ENCODE results near the gene PSMD2.
A peak's percentile ranks its signal among the peaks of the same experiment; 100 is the strongest.

PSMD2 gene

GRCh38 chr3:184323696-184324095, 24.7 kb downstream of the PSMD2 start:
- no peak for TF ChIP-seq CTCF (IDR thresholded peaks at IDR 0.05; ENCODE audit: borderline replicate concordance, control extremely low read depth, extremely low read depth, insufficient read depth, missing control alignments)
- peak; percentile 18 for DNase-seq (ENCODE audit: low spot score)
- in situ Hi-C loops (cut with MboI; ENCODE audit: low sequenced_read_pairs, unreplicated experiment), result no loop called here

GRCh38 chr3:184325269-184325668, 26.2 kb downstream of the PSMD2 start:
- no peak for DNase-seq (ENCODE audit: low spot score)
- in situ Hi-C loops (cut with MboI; ENCODE audit: low sequenced_read_pairs, unreplicated experiment), result no loop called here
- TF ChIP-seq CTCF (IDR thresholded peaks at IDR 0.05; ENCODE audit: borderline replicate concordance, control extremely low read depth, extremely low read depth, insufficient read depth, missing control alignments), result no peak

GRCh38 chr3:184325715-184326369, 26.8 kb downstream of the PSMD2 start:
- DNase-seq (ENCODE audit: low spot score), result no peak
- no peak for TF ChIP-seq CTCF (IDR thresholded peaks at IDR 0.05; ENCODE audit: borderline replicate concordance, control extremely low read depth, extremely low read depth, insufficient read depth, missing control alignments)
- in situ Hi-C loops (cut with MboI; ENCODE audit: low sequenced_read_pairs, unreplicated experiment), result no loop called here

GRCh38 chr3:184327171-184327570, 28.1 kb downstream of the PSMD2 start:
- TF ChIP-seq CTCF (IDR thresholded peaks at IDR 0.05; ENCODE audit: borderline replicate concordance, control extremely low read depth, extremely low read depth, insufficient read depth, missing control alignments), result no peak
- no peak for DNase-seq (ENCODE audit: low spot score)

GRCh38 chr3:184328516-184328915, 29.5 kb downstream of the PSMD2 start:
- TF ChIP-seq CTCF (IDR thresholded peaks at IDR 0.05; ENCODE audit: borderline replicate concordance, control extremely low read depth, extremely low read depth, insufficient read depth, missing control alignments), result no peak
- no peak for DNase-seq (ENCODE audit: low spot score)
- in situ Hi-C loops (cut with MboI; ENCODE audit: low sequenced_read_pairs, unreplicated experiment), result no loop called here

More at GRCh38 chr3:184327171-184327570, 28.1 kb downstream of the PSMD2 start:
- in situ Hi-C loops (cut with MboI; ENCODE audit: low sequenced_read_pairs, unreplicated experiment), result no loop called here

DNA sequence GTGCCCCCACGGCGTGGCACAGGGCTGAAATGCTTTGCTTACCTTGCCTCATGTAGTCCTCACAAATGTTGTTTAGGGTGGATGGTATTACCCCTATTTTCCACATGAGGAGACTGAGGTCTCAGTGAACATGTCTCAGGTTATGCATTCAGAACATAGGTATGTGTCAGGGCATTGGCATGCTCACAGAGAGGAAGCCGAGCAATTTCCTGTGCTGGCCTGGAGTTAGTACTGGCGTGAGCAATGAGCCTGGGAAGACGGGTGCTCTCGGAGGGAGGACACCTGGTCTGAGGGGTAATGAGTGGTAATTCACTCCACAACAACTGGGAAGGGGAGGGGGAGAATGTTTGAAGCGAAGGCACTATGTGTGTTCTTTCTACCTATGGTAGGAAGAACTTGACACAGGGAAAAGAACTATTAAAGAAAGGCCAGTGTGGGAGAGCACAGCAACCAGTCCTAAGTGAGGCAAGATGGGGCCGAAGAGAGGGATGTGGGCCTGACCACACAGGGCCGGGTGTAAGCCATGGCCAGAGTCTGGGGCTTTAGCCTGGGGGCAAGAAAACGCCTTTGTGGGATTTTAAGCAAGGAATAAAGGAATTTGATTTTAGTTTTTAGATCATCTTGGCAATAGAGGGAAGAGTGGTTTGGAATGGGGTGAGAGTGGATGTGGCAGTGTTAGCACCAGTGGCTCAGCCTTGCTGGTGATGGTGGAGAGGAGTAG, 33.5 kb downstream of the PSMD2 start:
- TF ChIP-seq CTCF (IDR thresholded peaks at IDR 0.05; ENCODE audit: borderline replicate concordance, control extremely low read depth, extremely low read depth, insufficient read depth, missing control alignments), result no peak
- DNase-seq (ENCODE audit: low spot score), result no peak
- in situ Hi-C loops (cut with MboI; ENCODE audit: low sequenced_read_pairs, unreplicated experiment), result no loop called here
